ENCODE data around the gene WDR75. TPM values are rescaled to one million over a fixed set of nuclear protein-coding genes. Genes with fewer than 3 reads are reported as not detected.

WDR75 gene
- total and polyA plus RNA-seq, 8 donors = 24.6 to 65.3 (median 56.9) TPM

GRCh38 chr2:189504238-189504637 lies 63.0 kb downstream of the WDR75 start:
- peaks cover 0 to 7% of the 10 kb centered on the region in 2 donors for H3K4me1 ChIP-seq
- no peaks in the 10 kb centered on the region for H3K36me3 ChIP-seq
- TF ChIP-seq CTCF (IDR thresholded peaks at IDR 0.05) = no peak
- H3K27me3 ChIP-seq = no peaks in the 10 kb centered on the region
- no peaks in the 10 kb centered on the region for H3K9me3 ChIP-seq
- intact Hi-C loops (cut with DNase I) = no loop called here
- no peak overlapping the region for H3K4me3 ChIP-seq
- no peak for DNase-seq
- H3K27ac ChIP-seq = no peak overlapping the region
- no peak for ATAC-seq

GRCh38 chr2:189505492-189505891 lies 64.2 kb downstream of the WDR75 start:
- intact Hi-C loops (cut with DNase I) = no loop called here
- Histone ChIP-seq H3K36me3 (no peaks in the 10 kb centered on the region), H3K27ac (no peak overlapping the region), H3K27me3 (no peaks in the 10 kb centered on the region), H3K4me1 (peaks cover 0 to 7% of the 10 kb centered on the region in 2 donors), H3K9me3 (no peaks in the 10 kb centered on the region), H3K4me3 (no peak overlapping the region)
- no peak for TF ChIP-seq CTCF (IDR thresholded peaks at IDR 0.05)
- ATAC-seq = no peak
- DNase-seq = no peak

- no peaks in the 10 kb centered on the region for H3K27me3 ChIP-seq
- ATAC-seq = no peak
- H3K4me1 ChIP-seq = peaks cover 0 to 4% of the 10 kb centered on the region in 2 donors
- no peak overlapping the region for H3K4me3 ChIP-seq
- DNase-seq = no peak
- no peak for TF ChIP-seq CTCF (IDR thresholded peaks at IDR 0.05)
- no peak overlapping the region for H3K27ac ChIP-seq
- no peaks in the 10 kb centered on the region for H3K9me3 ChIP-seq
- no peaks in the 10 kb centered on the region for H3K36me3 ChIP-seq
- intact Hi-C loops (cut with DNase I) = no loop called here
Observed at GRCh38 chr2:189506514-189506976, 65.3 kb downstream of the WDR75 start.

GRCh38 chr2:189511210-189511959 lies 70.1 kb downstream of the WDR75 start:
- TF ChIP-seq CTCF (IDR thresholded peaks at IDR 0.05) = no peak
- no peaks in the 10 kb centered on the region for H3K27me3 ChIP-seq
- no peak for DNase-seq
- no peak for ATAC-seq
- H3K36me3 ChIP-seq = no peaks in the 10 kb centered on the region
- intact Hi-C loops (cut with DNase I) = no loop called here
- H3K27ac ChIP-seq = peak overlapping the region in 1 of 2 donors; percentile 14
- no peaks in the 10 kb centered on the region for H3K9me3 ChIP-seq
- H3K4me1 ChIP-seq = peaks cover 0 to 25% of the 10 kb centered on the region in 2 donors
- H3K4me3 ChIP-seq = no peak overlapping the region

GRCh38 chr2:189511960-189512319 lies 70.7 kb downstream of the WDR75 start:
- no peaks in the 10 kb centered on the region for H3K36me3 ChIP-seq
- H3K27ac ChIP-seq = peak overlapping the region in 1 of 2 donors; percentile 14
- no peak for TF ChIP-seq CTCF (IDR thresholded peaks at IDR 0.05)
- no peaks in the 10 kb centered on the region for H3K9me3 ChIP-seq
- peaks cover 0 to 22% of the 10 kb centered on the region in 2 donors for H3K4me1 ChIP-seq
- no peak for DNase-seq
- intact Hi-C loops (cut with DNase I) = no loop called here
- no peak for ATAC-seq
- no peak overlapping the region for H3K4me3 ChIP-seq
- H3K27me3 ChIP-seq = no peaks in the 10 kb centered on the region
